IPS-18a (cell line): ENCODE data around the gene SYNGR1.
"Not testable (repeated sequence)": the region's sequence is repeated elsewhere in the genome, so short reads cannot be mapped to it uniquely, and the experiment has no call there.

Source experiments
- H3K27ac ChIP-seq: one replicate; pipeline ENCODE4 v1.5.1; 2013; ENCODE audit warnings: low read length
- H3K27me3 ChIP-seq: one replicate; pipeline ENCODE4 v1.6.1; 2013; ENCODE audit warnings: mild to moderate bottlenecking, low read length; ENCODE audit not compliant: control insufficient read depth, insufficient read depth
- H3K36me3 ChIP-seq: one replicate; pipeline ENCODE4 v1.6.1; 2013; ENCODE audit warnings: low read depth, low read length; ENCODE audit not compliant: control insufficient read depth
- H3K4me1 ChIP-seq: one replicate; pipeline ENCODE4 v1.6.1; 2013; ENCODE audit warnings: low read depth, low read length; ENCODE audit not compliant: control insufficient read depth
- H3K4me3 ChIP-seq: one replicate; pipeline ENCODE4 v1.5.1; 2013; ENCODE audit warnings: low read length
- H3K9ac ChIP-seq: one replicate; pipeline ENCODE4 v1.6.1; 2013; ENCODE audit warnings: mild to moderate bottlenecking, low read length, moderate library complexity
- H3K9me3 ChIP-seq: one replicate; pipeline ENCODE4 v1.6.1; 2013; ENCODE audit warnings: low read depth, low read length; ENCODE audit not compliant: control insufficient read depth

Gene SYNGR1

GRCh38 chr22:39343259-39344045 is 6.3 kb upstream of the SYNGR1 start:
- Histone ChIP-seq H3K4me1 (peaks cover 7% of the 10 kb centered on the region), H3K27me3 (peaks cover under 1% of the 10 kb centered on the region), H3K27ac (no peak overlapping the region), H3K9me3 (no peaks in the 10 kb centered on the region), H3K4me3 (no peak overlapping the region), H3K36me3 (no peaks in the 10 kb centered on the region), H3K9ac (no peak overlapping the region)

- Histone ChIP-seq H3K4me1 (peaks cover 7% of the 10 kb centered on the region), H3K36me3 (no peaks in the 10 kb centered on the region), H3K9ac (no peak overlapping the region)
These were observed 5.8 kb upstream of the SYNGR1 start for GRCh38 chr22:39344046-39344390.

GRCh38 chr22:39345231-39345630 is 4.6 kb upstream of the SYNGR1 start:
- Histone ChIP-seq H3K36me3 (no peaks in the 10 kb centered on the region), H3K27me3 (peaks cover 8% of the 10 kb centered on the region), H3K4me1 (peaks cover 7% of the 10 kb centered on the region), H3K27ac (no peak overlapping the region), H3K4me3 (no peak overlapping the region), H3K9me3 (no peaks in the 10 kb centered on the region), H3K9ac (no peak overlapping the region)

More at GRCh38 chr22:39344046-39344390, 5.8 kb upstream of the SYNGR1 start:
- Histone ChIP-seq H3K27ac (no peak overlapping the region), H3K9me3 (no peaks in the 10 kb centered on the region), H3K27me3 (peaks cover 6% of the 10 kb centered on the region), H3K4me3 (no peak overlapping the region)

- peaks cover 22% of the 10 kb centered on the region for H3K4me1 ChIP-seq
- H3K36me3 ChIP-seq = no peaks in the 10 kb centered on the region
- no peaks in the 10 kb centered on the region for H3K9me3 ChIP-seq
- peaks cover 14% of the 10 kb centered on the region for H3K27me3 ChIP-seq
- H3K4me3 ChIP-seq = peak overlapping the region; percentile 73
- H3K9ac ChIP-seq = peak overlapping the region; percentile 58
- H3K27ac ChIP-seq = no peak overlapping the region
These were observed 784 bp upstream of the SYNGR1 start for GRCh38 chr22:39348909-39349505.

- H3K9ac ChIP-seq = peak overlapping the region; percentile 58
- H3K9me3 ChIP-seq = no peaks in the 10 kb centered on the region
- H3K4me1 ChIP-seq = peaks cover 19% of the 10 kb centered on the region
- H3K27ac ChIP-seq = no peak overlapping the region
- H3K27me3 ChIP-seq = peaks cover 14% of the 10 kb centered on the region
- H3K36me3 ChIP-seq = no peaks in the 10 kb centered on the region
- H3K4me3 ChIP-seq = peak overlapping the region; percentile 73
These were observed 255 bp upstream of the SYNGR1 start for GRCh38 chr22:39349506-39349966.

GRCh38 chr22:39350757-39351688 is 1.2 kb downstream of the SYNGR1 start:
- Histone ChIP-seq H3K4me1 (peaks cover 19% of the 10 kb centered on the region), H3K9me3 (no peaks in the 10 kb centered on the region), H3K27me3 (peaks cover 14% of the 10 kb centered on the region), H3K4me3 (peak overlapping the region; percentile 60), H3K9ac (peak overlapping the region; percentile 18), H3K27ac (no peak overlapping the region), H3K36me3 (no peaks in the 10 kb centered on the region)

- no peak overlapping the region for H3K27ac ChIP-seq
- H3K36me3 ChIP-seq = no peaks in the 10 kb centered on the region
- peaks cover 14% of the 10 kb centered on the region for H3K27me3 ChIP-seq
- no peak overlapping the region for H3K4me3 ChIP-seq
- no peaks in the 10 kb centered on the region for H3K9me3 ChIP-seq
- H3K4me1 ChIP-seq = peaks cover 19% of the 10 kb centered on the region
- H3K9ac ChIP-seq = no peak overlapping the region
These were observed 2.0 kb downstream of the SYNGR1 start for GRCh38 chr22:39351689-39352214.

- Histone ChIP-seq H3K9me3 (no peaks in the 10 kb centered on the region), H3K27me3 (peaks cover 14% of the 10 kb centered on the region), H3K4me3 (no peak overlapping the region), H3K4me1 (peaks cover 19% of the 10 kb centered on the region), H3K36me3 (no peaks in the 10 kb centered on the region), H3K9ac (no peak overlapping the region), H3K27ac (no peak overlapping the region)
These were observed 2.6 kb downstream of the SYNGR1 start for GRCh38 chr22:39352306-39352891.

- Histone ChIP-seq H3K4me3 (no peak overlapping the region), H3K36me3 (no peaks in the 10 kb centered on the region), H3K4me1 (peaks cover 19% of the 10 kb centered on the region), H3K27me3 (peaks cover 14% of the 10 kb centered on the region), H3K9me3 (no peaks in the 10 kb centered on the region), H3K27ac (no peak overlapping the region), H3K9ac (no peak overlapping the region)
These were observed 3.6 kb downstream of the SYNGR1 start for GRCh38 chr22:39353346-39353745.

GRCh38 chr22:39355080-39355479 is 5.3 kb downstream of the SYNGR1 start:
- Histone ChIP-seq H3K36me3 (no peaks in the 10 kb centered on the region), H3K27ac (no peak overlapping the region), H3K4me1 (peaks cover 19% of the 10 kb centered on the region), H3K9me3 (no peaks in the 10 kb centered on the region), H3K27me3 (peaks cover 7% of the 10 kb centered on the region), H3K4me3 (no peak overlapping the region), H3K9ac (no peak overlapping the region)

GRCh38 chr22:39355805-39356204 is 6.0 kb downstream of the SYNGR1 start:
- H3K27ac ChIP-seq, H3K36me3 ChIP-seq, H3K4me3 ChIP-seq, H3K27me3 ChIP-seq, H3K9ac ChIP-seq, H3K9me3 ChIP-seq: not testable (repeated sequence)
- peaks cover 18% of the 10 kb centered on the region for H3K4me1 ChIP-seq
